Esophagus squamous epithelium (tissue), 5 donors: ENCODE data around the gene NOL4L. TPM values are rescaled to one million over a fixed set of nuclear protein-coding genes. Genes with fewer than 3 reads are reported as not detected.

ENCODE experiments used
- DNase-seq: peaks from one replicate; lab custom pipeline; 2025; lab: John Stamatoyannopoulos, UW
- H3K27ac ChIP-seq, 4 donors: fragments of 200-600 bp; sonication (generic); one replicate each; pipeline ENCODE4 v1.5.1; 2016 to 2019; ENCODE audit warnings: mild to moderate bottlenecking in 1 of 4
- H3K27me3 ChIP-seq, 4 donors: fragments of 200-600 bp; sonication (generic); 1 replicate in 3 of 4; 2 replicates in 1 of 4; pipeline versions ENCODE4 v1.5.1 to v1.6.0; 2017 to 2021; ENCODE audit warnings: antibody characterized with exemption in 1 of 4
- H3K36me3 ChIP-seq, 3 donors: fragments of 200-600 bp; sonication (generic); one replicate each; pipeline ENCODE4 v1.5.1; 2016 to 2019
- H3K4me1 ChIP-seq, 3 donors: fragments of 200-600 bp; sonication (generic); one replicate each; pipeline ENCODE4 v1.5.1; 2017 to 2019
- H3K4me3 ChIP-seq, 4 donors: fragments of 200-600 bp; sonication (generic); 1 replicate in 3 of 4; 2 replicates in 1 of 4; pipeline ENCODE4 v1.5.1; 2016 to 2019; ENCODE audit warnings: mild to moderate bottlenecking in 2 of 4, moderate library complexity in 1 of 4
- H3K9me3 ChIP-seq, 3 donors: fragments of 200-600 bp; sonication (generic); one replicate each; pipeline ENCODE4 v1.5.1; 2016 to 2019
- CTCF ChIP-seq, 6 experiments: fragments of 450-650 bp in 4 of 6; fragments of 200-600 bp in 2 of 6; sonication (generic) in 2 of 6; IDR thresholded peaks; one replicate each; pipeline ENCODE4 v1.5.1; 2016 to 2019; ENCODE audit warnings: antibody characterized with exemption in 6 of 6, mild to moderate bottlenecking in 4 of 6, moderate library complexity in 4 of 6
- POLR2A ChIP-seq, 4 donors: fragments of 450-650 bp; IDR thresholded peaks; one replicate each; pipeline ENCODE4 v1.6.1; 2017; ENCODE audit warnings: antibody characterized with exemption in 4 of 4, mild to moderate bottlenecking in 4 of 4, moderate library complexity in 3 of 4
- WGBS, 2 donors: methylation state at CpG; one replicate each; pipeline ENCODE4 v1.1.5; 2018; 5-methylcytosine and 5-hydroxymethylcytosine counted together
- intact Hi-C: fragments of 100-400 bp; cut with DNase I; formaldehyde crosslinking; loops from one replicate; pipeline ENCODE4 v1.15.0; 2022
- total RNA-seq, 4 donors: library from RNA; depleted of rRNA; stranded (reverse); fragments of >200 nt; gene quantifications; one replicate each; pipeline ENCODE4 v1.1.0, GENCODE V29; 2016
- donor health status: DM: yes; HTN: yes; CAD: no.

Gene NOL4L
- total RNA-seq, 4 donors from 2014 or later = 1.5 to 5.1 (median 3.0) TPM

- H3K4me3 ChIP-seq = no peak overlapping the region
Measured at GRCh38 chr20:32450484-32451061, 134.6 kb downstream of the NOL4L start.

GRCh38 chr20:32449890-32450401, 135.2 kb downstream of the NOL4L start:
- H3K27ac ChIP-seq = peak overlapping the region in 1 of 4 donors; percentile 3
- no peak for DNase-seq
- no peaks in the 10 kb centered on the region for H3K27me3 ChIP-seq
- H3K4me3 ChIP-seq = no peak overlapping the region
- H3K36me3 ChIP-seq = peaks cover 4 to 60% (median 5%) of the 10 kb centered on the region in 3 donors
- 25 to 44% methylated on average over 5 to 7 of the region's 8 CpGs for WGBS, 2 donors
- intact Hi-C loops = no loop called here
- peaks cover 0 to 59% (median 9%) of the 10 kb centered on the region in 3 donors for H3K4me1 ChIP-seq
- no peaks in the 10 kb centered on the region for H3K9me3 ChIP-seq
- TF ChIP-seq CTCF (IDR thresholded peaks at IDR 0.05) (no peak), POLR2A (IDR thresholded peaks at IDR 0.05) (no peak)

More at GRCh38 chr20:32450484-32451061, 134.6 kb downstream of the NOL4L start:
- intact Hi-C loops = no loop called here
- 45 to 79% methylated on average over 2 to 3 of the region's 9 CpGs for whole genome bisulfite sequencing, 2 donors
- no peak for DNase-seq
- no peaks in the 10 kb centered on the region for H3K9me3 ChIP-seq
- peak overlapping the region in 1 of 4 donors; percentile 3 for H3K27ac ChIP-seq
- peaks cover 4 to 64% (median 5%) of the 10 kb centered on the region in 3 donors for H3K36me3 ChIP-seq
- no peaks in the 10 kb centered on the region for H3K27me3 ChIP-seq
- TF ChIP-seq POLR2A (IDR thresholded peaks at IDR 0.05) (no peak), CTCF (IDR thresholded peaks at IDR 0.05) (no peak)
- H3K4me1 ChIP-seq = peaks cover 0 to 53% (median 9%) of the 10 kb centered on the region in 3 donors

GRCh38 chr20:32449057-32449889, 135.9 kb downstream of the NOL4L start:
- no peak for TF ChIP-seq POLR2A (IDR thresholded peaks at IDR 0.05)
- no peak for TF ChIP-seq CTCF (IDR thresholded peaks at IDR 0.05)
- 59 to 72% methylated on average over 9 of the region's 9 CpGs for WGBS, 2 donors
- intact Hi-C loops = no loop called here
- H3K36me3 ChIP-seq = peaks cover 4 to 60% (median 5%) of the 10 kb centered on the region in 3 donors
- no peak overlapping the region for H3K4me3 ChIP-seq
- DNase-seq = no peak
- H3K4me1 ChIP-seq = peaks cover 0 to 65% (median 9%) of the 10 kb centered on the region in 3 donors
- peak overlapping the region in 1 of 4 donors; percentile 13 for H3K27ac ChIP-seq
- no peaks in the 10 kb centered on the region for H3K9me3 ChIP-seq
- no peaks in the 10 kb centered on the region for H3K27me3 ChIP-seq

- DNase-seq = no peak
- peak overlapping the region in 1 of 4 donors; percentile 13 for H3K27ac ChIP-seq
- H3K4me1 ChIP-seq = peaks cover 0 to 65% (median 9%) of the 10 kb centered on the region in 3 donors
- H3K36me3 ChIP-seq = peaks cover 4 to 54% (median 5%) of the 10 kb centered on the region in 3 donors
- H3K27me3 ChIP-seq = no peaks in the 10 kb centered on the region
- H3K4me3 ChIP-seq = no peak overlapping the region
- no peaks in the 10 kb centered on the region for H3K9me3 ChIP-seq
- intact Hi-C loops = no loop called here
- 43 to 52% methylated on average over 3 to 5 of the region's 13 CpGs for WGBS, 2 donors
- TF ChIP-seq CTCF (IDR thresholded peaks at IDR 0.05) = no peak
- TF ChIP-seq POLR2A (IDR thresholded peaks at IDR 0.05) = no peak
Measured at GRCh38 chr20:32448306-32449056, 136.7 kb downstream of the NOL4L start.
